TTC549 (cell line): ENCODE data around the gene RELT.

Experiments used
- FAIRE-seq: peaks from 2 replicates; lab custom pipeline; 2012; peaks lifted over from hg19 to GRCh38; lab: Jason Lieb, UNC

The RELT gene

DNA sequence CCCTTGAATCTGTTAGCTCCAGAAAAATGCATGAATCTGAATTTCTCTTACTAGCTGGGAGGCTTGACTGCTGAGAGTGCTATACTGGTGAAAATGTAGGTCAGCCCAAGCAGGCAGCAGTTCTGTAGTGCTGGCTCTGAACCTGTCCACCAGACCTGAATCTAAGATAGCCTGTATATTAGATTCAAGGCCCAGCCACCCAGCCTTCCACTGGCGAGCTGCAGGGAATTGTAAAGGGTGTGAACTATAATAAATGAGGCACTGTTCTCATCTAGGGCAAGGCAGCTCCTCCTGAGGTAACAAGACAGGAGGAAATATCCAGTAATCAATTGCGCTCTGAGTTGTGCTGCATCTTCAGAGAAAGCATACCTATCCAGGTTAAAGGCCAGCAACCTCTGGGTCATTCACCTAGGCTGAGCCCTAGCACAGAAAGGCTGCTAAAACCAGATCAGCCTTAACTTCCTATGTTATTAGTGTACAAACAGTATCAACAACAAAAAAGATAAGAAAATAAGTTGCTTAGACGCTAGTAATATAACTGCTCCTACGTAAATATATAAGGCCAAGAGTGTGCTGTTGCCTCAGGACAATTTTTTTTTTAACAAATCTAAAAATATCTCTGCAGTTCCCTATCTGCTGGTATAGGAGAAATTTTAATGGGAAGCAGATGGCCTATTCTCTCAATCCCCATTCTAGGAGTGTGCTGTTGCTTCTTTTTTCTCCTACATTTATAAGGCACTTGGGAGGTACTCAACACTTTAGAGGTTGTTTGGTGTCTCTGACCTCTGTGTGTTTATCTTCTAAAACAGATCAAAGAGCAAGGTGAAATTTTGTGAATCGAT, 63.0 kb downstream of the RELT start:
- no peak for FAIRE-seq

DNA sequence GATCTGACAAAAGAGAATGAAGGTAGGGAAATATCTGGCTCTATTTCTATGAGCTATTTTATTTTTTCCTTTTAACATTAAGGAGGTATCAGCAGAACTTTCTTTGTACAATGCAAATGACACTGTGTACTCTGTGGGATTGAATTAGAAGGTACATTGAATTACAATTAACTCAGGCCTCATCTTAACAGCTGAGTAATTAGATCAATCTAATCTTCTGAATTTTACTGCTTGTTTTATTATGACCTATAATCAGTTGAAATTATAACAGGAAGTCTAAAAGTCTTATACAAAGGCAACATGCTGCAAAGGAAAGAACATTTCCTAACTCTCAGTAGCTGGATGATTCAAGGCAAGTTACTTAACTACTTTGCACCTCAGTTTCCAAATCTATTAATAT, 69.8 kb downstream of the RELT start:
- FAIRE-seq, result no peak

- no peak for FAIRE-seq
Observed at GRCh38 chr11:73446766-73447165, 70.6 kb downstream of the RELT start.
